Nephron (organoid): Measurements from ENCODE around the gene NEDD4.
"Not testable (repeated sequence)": the region's sequence is repeated elsewhere in the genome, so short reads cannot be mapped to it uniquely, and the experiment has no call there.

Source experiments
- H3K27ac Mint-ChIP-seq, 3 experiments: 2 replicates each; pipeline ENCODE4 v1.8.0; 2020; ENCODE audit warnings: mixed read lengths in 3 of 3, mild to moderate bottlenecking in 2 of 3, moderate library complexity in 1 of 3
- H3K27me3 Mint-ChIP-seq: 2 replicates; pipeline ENCODE4 v1.8.0; 2021; ENCODE audit warnings: low read depth, mild to moderate bottlenecking, moderate library complexity, mixed read lengths
- H3K36me3 Mint-ChIP-seq: 2 replicates; pipeline ENCODE4 v1.8.0; 2020; ENCODE audit warnings: low read depth, mixed read lengths
- H3K4me1 Mint-ChIP-seq: 2 replicates; pipeline ENCODE4 v1.8.0; 2020; ENCODE audit warnings: mixed read lengths
- H3K4me3 Mint-ChIP-seq, 3 experiments: 2 replicates each; pipeline ENCODE4 v1.8.0; 2020; ENCODE audit warnings: mild to moderate bottlenecking in 3 of 3, mixed read lengths in 3 of 3, moderate library complexity in 2 of 3
- H3K9me3 Mint-ChIP-seq: 2 replicates; pipeline ENCODE4 v1.8.0; 2020; ENCODE audit warnings: mixed read lengths
- TF ChIP-seq, protein P1 (sequence below), 3 experiments: fragments of 200-600 bp; sonication (generic); IDR thresholded peaks; one replicate each; pipeline ENCODE4 v1.5.0; 2021; ENCODE audit warnings: antibody characterized with exemption in 3 of 3; ENCODE audit not compliant: unreplicated experiment in 3 of 3

The NEDD4 gene

GRCh38 chr15:55786341-55786740, 207.1 kb downstream of the NEDD4 start:
- Mint-ChIP-seq H3K9me3 (peaks cover 2% of the 10 kb centered on the region), H3K4me3 (no peak overlapping the region), H3K4me1 (peaks cover 24% of the 10 kb centered on the region), H3K36me3 (peaks cover 4% of the 10 kb centered on the region), H3K27ac (no peak overlapping the region), H3K27me3 (peaks cover 4% of the 10 kb centered on the region)
- TF ChIP-seq, protein P1, sequence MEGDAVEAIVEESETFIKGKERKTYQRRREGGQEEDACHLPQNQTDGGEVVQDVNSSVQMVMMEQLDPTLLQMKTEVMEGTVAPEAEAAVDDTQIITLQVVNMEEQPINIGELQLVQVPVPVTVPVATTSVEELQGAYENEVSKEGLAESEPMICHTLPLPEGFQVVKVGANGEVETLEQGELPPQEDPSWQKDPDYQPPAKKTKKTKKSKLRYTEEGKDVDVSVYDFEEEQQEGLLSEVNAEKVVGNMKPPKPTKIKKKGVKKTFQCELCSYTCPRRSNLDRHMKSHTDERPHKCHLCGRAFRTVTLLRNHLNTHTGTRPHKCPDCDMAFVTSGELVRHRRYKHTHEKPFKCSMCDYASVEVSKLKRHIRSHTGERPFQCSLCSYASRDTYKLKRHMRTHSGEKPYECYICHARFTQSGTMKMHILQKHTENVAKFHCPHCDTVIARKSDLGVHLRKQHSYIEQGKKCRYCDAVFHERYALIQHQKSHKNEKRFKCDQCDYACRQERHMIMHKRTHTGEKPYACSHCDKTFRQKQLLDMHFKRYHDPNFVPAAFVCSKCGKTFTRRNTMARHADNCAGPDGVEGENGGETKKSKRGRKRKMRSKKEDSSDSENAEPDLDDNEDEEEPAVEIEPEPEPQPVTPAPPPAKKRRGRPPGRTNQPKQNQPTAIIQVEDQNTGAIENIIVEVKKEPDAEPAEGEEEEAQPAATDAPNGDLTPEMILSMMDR (IDR thresholded peaks at IDR 0.05; ENCODE audit: unreplicated experiment in 3 of 3), result no peak

GRCh38 chr15:55785593-55785992, 207.8 kb downstream of the NEDD4 start:
- not testable (repeated sequence) for H3K36me3 Mint-ChIP-seq, H3K4me3 Mint-ChIP-seq, H3K27me3 Mint-ChIP-seq, H3K27ac Mint-ChIP-seq, H3K9me3 Mint-ChIP-seq
- peaks cover 24% of the 10 kb centered on the region for H3K4me1 Mint-ChIP-seq

GRCh38 chr15:55784286-55784685, 209.1 kb downstream of the NEDD4 start:
- peaks cover 4% of the 10 kb centered on the region for H3K9me3 Mint-ChIP-seq
- no peak overlapping the region for H3K4me3 Mint-ChIP-seq
- TF ChIP-seq, protein P1 (IDR thresholded peaks at IDR 0.05; ENCODE audit: unreplicated experiment in 3 of 3), result no peak
- H3K36me3 Mint-ChIP-seq, result peaks cover 4% of the 10 kb centered on the region
- peaks cover 24% of the 10 kb centered on the region for H3K4me1 Mint-ChIP-seq
- peak overlapping the region; percentile 29 to 80 (median 64) for H3K27ac Mint-ChIP-seq
- H3K27me3 Mint-ChIP-seq, result peaks cover 8% of the 10 kb centered on the region

DNA sequence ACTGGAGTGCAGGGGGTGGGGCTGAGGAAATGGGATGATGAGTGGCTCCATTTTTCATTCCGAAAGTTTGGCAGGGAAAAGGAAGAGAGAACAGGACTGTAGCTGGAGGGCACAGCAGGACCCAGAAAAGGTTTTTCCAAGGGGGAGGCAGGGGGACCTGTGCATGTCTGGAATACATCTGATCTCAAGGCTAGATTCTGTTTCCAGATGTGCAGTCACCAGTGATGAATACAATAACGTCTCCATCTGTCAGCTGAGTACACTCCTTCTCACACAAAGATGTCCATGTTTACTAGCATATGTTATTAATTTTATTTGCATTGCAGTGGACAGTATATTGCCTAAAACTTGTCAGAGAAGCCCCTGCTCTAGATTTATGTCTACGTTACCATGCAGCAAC, 210.5 kb downstream of the NEDD4 start:
- Mint-ChIP-seq H3K36me3 (no peaks in the 10 kb centered on the region), H3K4me1 (peaks cover 24% of the 10 kb centered on the region), H3K27me3 (peaks cover 12% of the 10 kb centered on the region), H3K9me3 (peaks cover 4% of the 10 kb centered on the region), H3K27ac (peak overlapping the region; percentile 9 to 52 (median 16)), H3K4me3 (no peak overlapping the region)
- TF ChIP-seq, protein P1 (IDR thresholded peaks at IDR 0.05; ENCODE audit: unreplicated experiment in 3 of 3), result no peak

- peaks cover 18% of the 10 kb centered on the region for H3K27me3 Mint-ChIP-seq
- no peaks in the 10 kb centered on the region for H3K36me3 Mint-ChIP-seq
- H3K4me3 Mint-ChIP-seq, result no peak overlapping the region
- no peak overlapping the region for H3K27ac Mint-ChIP-seq
- H3K9me3 Mint-ChIP-seq, result peaks cover 4% of the 10 kb centered on the region
- peaks cover 24% of the 10 kb centered on the region for H3K4me1 Mint-ChIP-seq
- TF ChIP-seq, protein P1 (IDR thresholded peaks at IDR 0.05; ENCODE audit: unreplicated experiment in 3 of 3), result no peak
Observed at GRCh38 chr15:55780292-55780691, 213.1 kb downstream of the NEDD4 start.

DNA sequence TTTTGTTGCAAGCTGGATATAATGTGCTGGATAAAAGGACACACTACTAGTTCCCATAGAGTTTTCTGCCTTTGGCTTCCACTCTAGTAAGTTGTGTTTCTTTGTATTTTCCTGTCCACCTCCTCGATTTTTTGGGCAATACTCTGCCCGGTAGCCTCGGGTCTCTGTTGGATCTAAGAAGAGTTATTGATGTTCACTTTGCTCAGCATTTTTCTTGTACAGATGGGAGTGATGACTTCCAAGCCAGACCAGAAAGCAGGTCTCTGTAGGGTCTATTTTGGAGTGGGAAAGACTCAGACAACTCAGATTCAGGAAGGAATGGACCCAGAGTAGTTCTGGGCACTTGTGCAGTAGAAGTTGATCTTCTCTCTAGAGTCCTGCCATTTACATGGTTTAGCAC, 214.5 kb downstream of the NEDD4 start:
- TF ChIP-seq, protein P1 (IDR thresholded peaks at IDR 0.05; ENCODE audit: unreplicated experiment in 3 of 3), result no peak
- H3K27me3 Mint-ChIP-seq, result peaks cover 17% of the 10 kb centered on the region
- H3K4me3 Mint-ChIP-seq, result no peak overlapping the region
- H3K9me3 Mint-ChIP-seq, result peaks cover 4% of the 10 kb centered on the region
- H3K36me3 Mint-ChIP-seq, result no peaks in the 10 kb centered on the region
- H3K27ac Mint-ChIP-seq, result no peak overlapping the region
- H3K4me1 Mint-ChIP-seq, result peaks cover 16% of the 10 kb centered on the region
